ENCODE results near the gene PCGF6.

DNA sequence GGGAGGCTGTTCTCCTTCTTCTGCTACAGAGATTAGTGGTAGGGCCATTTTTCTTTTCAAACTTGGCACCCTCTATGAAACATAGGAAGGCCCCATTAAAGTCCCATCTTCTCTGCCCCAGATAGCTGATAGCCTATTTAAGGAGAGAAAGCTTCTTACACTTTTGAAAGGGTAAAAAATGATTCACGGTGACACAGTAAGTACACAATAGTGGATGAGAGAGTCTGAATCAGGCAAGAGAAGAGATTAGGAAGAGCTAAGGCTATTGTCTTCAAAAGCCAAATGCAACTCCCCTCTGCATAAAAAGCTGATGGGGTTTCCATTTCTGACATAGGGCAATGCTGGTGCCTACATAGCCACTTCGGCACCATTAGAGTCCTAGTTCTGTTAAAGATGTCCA is 70.4 kb downstream of the PCGF6 start:
- TF ChIP-seq, protein P1, sequence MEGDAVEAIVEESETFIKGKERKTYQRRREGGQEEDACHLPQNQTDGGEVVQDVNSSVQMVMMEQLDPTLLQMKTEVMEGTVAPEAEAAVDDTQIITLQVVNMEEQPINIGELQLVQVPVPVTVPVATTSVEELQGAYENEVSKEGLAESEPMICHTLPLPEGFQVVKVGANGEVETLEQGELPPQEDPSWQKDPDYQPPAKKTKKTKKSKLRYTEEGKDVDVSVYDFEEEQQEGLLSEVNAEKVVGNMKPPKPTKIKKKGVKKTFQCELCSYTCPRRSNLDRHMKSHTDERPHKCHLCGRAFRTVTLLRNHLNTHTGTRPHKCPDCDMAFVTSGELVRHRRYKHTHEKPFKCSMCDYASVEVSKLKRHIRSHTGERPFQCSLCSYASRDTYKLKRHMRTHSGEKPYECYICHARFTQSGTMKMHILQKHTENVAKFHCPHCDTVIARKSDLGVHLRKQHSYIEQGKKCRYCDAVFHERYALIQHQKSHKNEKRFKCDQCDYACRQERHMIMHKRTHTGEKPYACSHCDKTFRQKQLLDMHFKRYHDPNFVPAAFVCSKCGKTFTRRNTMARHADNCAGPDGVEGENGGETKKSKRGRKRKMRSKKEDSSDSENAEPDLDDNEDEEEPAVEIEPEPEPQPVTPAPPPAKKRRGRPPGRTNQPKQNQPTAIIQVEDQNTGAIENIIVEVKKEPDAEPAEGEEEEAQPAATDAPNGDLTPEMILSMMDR (IDR thresholded peaks at IDR 0.05), result no peak
- TF ChIP-seq JUN (CRISPR knock-in tag; IDR thresholded peaks at IDR 0.05) (no peak), TEAD4 (CRISPR knock-in tag; IDR thresholded peaks at IDR 0.05) (no peak), ESRRA (CRISPR knock-in tag; IDR thresholded peaks at IDR 0.05; ENCODE audit: borderline replicate concordance) (no peak), ELF4 (CRISPR knock-in tag; IDR thresholded peaks at IDR 0.05; ENCODE audit: low read depth) (no peak), NR3C1 (CRISPR knock-in tag; conservative IDR thresholded peaks at IDR 0.05; ENCODE audit: low read depth) (no peak), NFE2L1 (CRISPR knock-in tag; IDR thresholded peaks at IDR 0.05) (no peak), CREB1 (CRISPR knock-in tag; IDR thresholded peaks at IDR 0.05) (no peak)
- TF ChIP-seq, protein P2, sequence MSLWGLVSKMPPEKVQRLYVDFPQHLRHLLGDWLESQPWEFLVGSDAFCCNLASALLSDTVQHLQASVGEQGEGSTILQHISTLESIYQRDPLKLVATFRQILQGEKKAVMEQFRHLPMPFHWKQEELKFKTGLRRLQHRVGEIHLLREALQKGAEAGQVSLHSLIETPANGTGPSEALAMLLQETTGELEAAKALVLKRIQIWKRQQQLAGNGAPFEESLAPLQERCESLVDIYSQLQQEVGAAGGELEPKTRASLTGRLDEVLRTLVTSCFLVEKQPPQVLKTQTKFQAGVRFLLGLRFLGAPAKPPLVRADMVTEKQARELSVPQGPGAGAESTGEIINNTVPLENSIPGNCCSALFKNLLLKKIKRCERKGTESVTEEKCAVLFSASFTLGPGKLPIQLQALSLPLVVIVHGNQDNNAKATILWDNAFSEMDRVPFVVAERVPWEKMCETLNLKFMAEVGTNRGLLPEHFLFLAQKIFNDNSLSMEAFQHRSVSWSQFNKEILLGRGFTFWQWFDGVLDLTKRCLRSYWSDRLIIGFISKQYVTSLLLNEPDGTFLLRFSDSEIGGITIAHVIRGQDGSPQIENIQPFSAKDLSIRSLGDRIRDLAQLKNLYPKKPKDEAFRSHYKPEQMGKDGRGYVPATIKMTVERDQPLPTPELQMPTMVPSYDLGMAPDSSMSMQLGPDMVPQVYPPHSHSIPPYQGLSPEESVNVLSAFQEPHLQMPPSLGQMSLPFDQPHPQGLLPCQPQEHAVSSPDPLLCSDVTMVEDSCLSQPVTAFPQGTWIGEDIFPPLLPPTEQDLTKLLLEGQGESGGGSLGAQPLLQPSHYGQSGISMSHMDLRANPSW (CRISPR knock-in tag; conservative IDR thresholded peaks at IDR 0.05; ENCODE audit: low read depth), result no peak
- TF ChIP-seq, protein P3, sequence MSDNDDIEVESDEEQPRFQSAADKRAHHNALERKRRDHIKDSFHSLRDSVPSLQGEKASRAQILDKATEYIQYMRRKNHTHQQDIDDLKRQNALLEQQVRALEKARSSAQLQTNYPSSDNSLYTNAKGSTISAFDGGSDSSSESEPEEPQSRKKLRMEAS (CRISPR knock-in tag; IDR thresholded peaks at IDR 0.05), result no peak
- TF ChIP-seq, protein P4, sequence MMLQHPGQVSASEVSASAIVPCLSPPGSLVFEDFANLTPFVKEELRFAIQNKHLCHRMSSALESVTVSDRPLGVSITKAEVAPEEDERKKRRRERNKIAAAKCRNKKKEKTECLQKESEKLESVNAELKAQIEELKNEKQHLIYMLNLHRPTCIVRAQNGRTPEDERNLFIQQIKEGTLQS (CRISPR knock-in tag; conservative IDR thresholded peaks at IDR 0.05), result no peak
- TF ChIP-seq, protein P5, sequence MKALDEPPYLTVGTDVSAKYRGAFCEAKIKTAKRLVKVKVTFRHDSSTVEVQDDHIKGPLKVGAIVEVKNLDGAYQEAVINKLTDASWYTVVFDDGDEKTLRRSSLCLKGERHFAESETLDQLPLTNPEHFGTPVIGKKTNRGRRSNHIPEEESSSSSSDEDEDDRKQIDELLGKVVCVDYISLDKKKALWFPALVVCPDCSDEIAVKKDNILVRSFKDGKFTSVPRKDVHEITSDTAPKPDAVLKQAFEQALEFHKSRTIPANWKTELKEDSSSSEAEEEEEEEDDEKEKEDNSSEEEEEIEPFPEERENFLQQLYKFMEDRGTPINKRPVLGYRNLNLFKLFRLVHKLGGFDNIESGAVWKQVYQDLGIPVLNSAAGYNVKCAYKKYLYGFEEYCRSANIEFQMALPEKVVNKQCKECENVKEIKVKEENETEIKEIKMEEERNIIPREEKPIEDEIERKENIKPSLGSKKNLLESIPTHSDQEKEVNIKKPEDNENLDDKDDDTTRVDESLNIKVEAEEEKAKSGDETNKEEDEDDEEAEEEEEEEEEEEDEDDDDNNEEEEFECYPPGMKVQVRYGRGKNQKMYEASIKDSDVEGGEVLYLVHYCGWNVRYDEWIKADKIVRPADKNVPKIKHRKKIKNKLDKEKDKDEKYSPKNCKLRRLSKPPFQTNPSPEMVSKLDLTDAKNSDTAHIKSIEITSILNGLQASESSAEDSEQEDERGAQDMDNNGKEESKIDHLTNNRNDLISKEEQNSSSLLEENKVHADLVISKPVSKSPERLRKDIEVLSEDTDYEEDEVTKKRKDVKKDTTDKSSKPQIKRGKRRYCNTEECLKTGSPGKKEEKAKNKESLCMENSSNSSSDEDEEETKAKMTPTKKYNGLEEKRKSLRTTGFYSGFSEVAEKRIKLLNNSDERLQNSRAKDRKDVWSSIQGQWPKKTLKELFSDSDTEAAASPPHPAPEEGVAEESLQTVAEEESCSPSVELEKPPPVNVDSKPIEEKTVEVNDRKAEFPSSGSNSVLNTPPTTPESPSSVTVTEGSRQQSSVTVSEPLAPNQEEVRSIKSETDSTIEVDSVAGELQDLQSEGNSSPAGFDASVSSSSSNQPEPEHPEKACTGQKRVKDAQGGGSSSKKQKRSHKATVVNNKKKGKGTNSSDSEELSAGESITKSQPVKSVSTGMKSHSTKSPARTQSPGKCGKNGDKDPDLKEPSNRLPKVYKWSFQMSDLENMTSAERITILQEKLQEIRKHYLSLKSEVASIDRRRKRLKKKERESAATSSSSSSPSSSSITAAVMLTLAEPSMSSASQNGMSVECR (CRISPR knock-in tag; IDR thresholded peaks at IDR 0.05; ENCODE audit: borderline replicate concordance), result no peak
- TF ChIP-seq, protein P6, sequence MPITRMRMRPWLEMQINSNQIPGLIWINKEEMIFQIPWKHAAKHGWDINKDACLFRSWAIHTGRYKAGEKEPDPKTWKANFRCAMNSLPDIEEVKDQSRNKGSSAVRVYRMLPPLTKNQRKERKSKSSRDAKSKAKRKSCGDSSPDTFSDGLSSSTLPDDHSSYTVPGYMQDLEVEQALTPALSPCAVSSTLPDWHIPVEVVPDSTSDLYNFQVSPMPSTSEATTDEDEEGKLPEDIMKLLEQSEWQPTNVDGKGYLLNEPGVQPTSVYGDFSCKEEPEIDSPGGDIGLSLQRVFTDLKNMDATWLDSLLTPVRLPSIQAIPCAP (CRISPR knock-in tag; IDR thresholded peaks at IDR 0.05), result no peak
